Measurements from ENCODE around the gene CEP112. TPM values are rescaled to one million over a fixed set of nuclear protein-coding genes. Genes with fewer than 3 reads are reported as not detected.

Gene CEP112
- total and polyA plus RNA-seq, 9 of the 15 experiments (the other 6 are each of a cell fraction or from before 2014, with no cell fraction given), result 0.84 TPM; not detected in 8

DNA sequence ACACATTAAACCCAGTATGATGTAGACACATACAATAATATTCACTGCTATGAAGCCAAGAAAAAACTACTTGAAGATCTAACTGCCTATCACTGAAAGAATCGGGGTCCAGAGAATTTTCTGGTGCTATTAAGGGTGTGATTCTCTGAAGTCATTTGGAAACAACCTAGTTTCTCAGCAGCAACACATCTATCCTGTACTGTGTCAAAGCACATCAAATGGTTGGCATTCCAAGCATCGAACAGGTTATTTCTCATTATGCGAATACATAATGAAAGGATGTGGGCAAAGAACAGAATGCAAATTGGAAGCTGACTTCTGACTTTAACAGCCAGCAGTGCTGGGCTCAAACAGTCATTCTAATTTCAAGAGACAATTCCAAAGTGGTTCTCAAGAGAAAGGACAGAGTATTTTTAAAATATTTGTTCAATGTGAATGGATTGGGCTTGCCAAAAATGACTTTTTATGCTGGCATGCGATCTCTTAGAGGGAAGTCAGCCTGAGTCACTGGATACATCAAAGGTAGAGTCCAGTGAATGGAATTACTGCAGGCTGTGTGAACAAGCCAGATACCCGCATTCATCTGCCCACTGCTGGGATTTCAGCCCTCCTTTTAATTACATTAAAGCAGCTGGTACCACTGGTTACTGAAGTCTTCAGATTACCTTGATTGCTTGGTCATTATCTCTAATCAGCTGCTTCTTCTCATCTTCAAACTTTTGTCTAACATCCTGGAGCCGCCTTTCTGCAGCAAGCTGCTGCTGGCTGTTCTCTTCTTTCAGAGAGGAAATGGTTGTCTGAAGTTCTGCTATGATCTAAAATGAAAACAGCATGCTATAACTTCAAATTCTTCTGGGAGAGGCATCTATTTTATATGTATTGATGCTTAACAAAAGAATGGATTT is 449.3 kb downstream of the CEP112 start:
- ATAC-seq (no peak), DNase-seq (ENCODE audit: extremely low read depth in 1 of 4, low spot score in 3 of 4) (no peak), FAIRE-seq (no peak)
- no TSS peak for BruUV-seq (replicated peaks)
- Histone ChIP-seq H3K36me3 (ENCODE audit: control insufficient read depth, insufficient read depth, low read length) (no peaks in the 10 kb centered on the region), H3K9me1 (ENCODE audit: control insufficient read depth, insufficient read depth, low read length) (no peaks in the 10 kb centered on the region), H3K4me2 (ENCODE audit: insufficient read depth, low read length) (no peak overlapping the region), H4K20me1 (replicated peaks; ENCODE audit: control insufficient read depth, insufficient read depth, low read length) (no peaks in the 10 kb centered on the region), H2AFZ (ENCODE audit: low read depth, low read length) (no peak overlapping the region), H3K4me1 (replicated peaks in 1 of 2; ENCODE audit: control insufficient read depth in 2 of 2, insufficient read depth in 2 of 2, low read length in 2 of 2) (no peaks in the 10 kb centered on the region), H3K79me2 (ENCODE audit: control insufficient read depth, insufficient read depth, low read length) (no peaks in the 10 kb centered on the region), H3K27ac (ENCODE audit: extremely low read depth, low read depth, low read length) (no peak overlapping the region), H3K4me3 (no peak overlapping the region), H3K9ac (ENCODE audit: insufficient read depth in 1 of 2, low read depth in 2 of 2, low read length in 2 of 2) (no peak overlapping the region), H3K9me3 (replicated peaks; ENCODE audit: control insufficient read depth, insufficient read depth, low read depth, low read length) (no peaks in the 10 kb centered on the region), H3K27me3 (ENCODE audit: control insufficient read depth in 2 of 2, insufficient read depth in 2 of 2, low read length in 2 of 2) (no peaks in the 10 kb centered on the region; a peak in 1 of 5 replicates)
- intact Hi-C loops (cut with micrococcal nuclease), result no loop called here
- WGBS (ENCODE audit: insufficient coverage, low coverage, missing lambda C conversion rate), result 0% methylated on average over 6 of the region's 6 CpGs
- CTCF ChIA-PET (ENCODE audit: low intra/inter-chr PET ratio), result no interaction called here
- POLR2A ChIA-PET, result no interaction called here
- in situ Hi-C loops (cut with MboI), result no loop called here
- TF ChIP-seq NRF1 (conservative IDR thresholded peaks at IDR 0.05 in 1 of 2, IDR thresholded peaks at IDR 0.05 in 1 of 2) (no peak), ZNF589 (CRISPR knock-in tag; IDR thresholded peaks at IDR 0.05; ENCODE audit: low read depth) (no peak), PHB2 (IDR thresholded peaks at IDR 0.05; ENCODE audit: low read depth) (no peak), CTBP1 (IDR thresholded peaks at IDR 0.05; ENCODE audit: borderline replicate concordance) (no peak), PHF21A (IDR thresholded peaks at IDR 0.05; ENCODE audit: borderline replicate concordance, low read depth) (no peak), HIVEP1 (CRISPR knock-in tag; IDR thresholded peaks at IDR 0.05) (no peak), ZNF384 (IDR thresholded peaks at IDR 0.05; ENCODE audit: low read depth, low read length) (no peak), ZNF764 (CRISPR knock-in tag; IDR thresholded peaks at IDR 0.05; ENCODE audit: low read depth) (no peak), ZNF3 (CRISPR knock-in tag; IDR thresholded peaks at IDR 0.05) (no peak), CREB1 (IDR thresholded peaks at IDR 0.05) (no peak), CREB1 (CRISPR knock-in tag; IDR thresholded peaks at IDR 0.05) (no peak), THRAP3 (IDR thresholded peaks at IDR 0.05; ENCODE audit: borderline replicate concordance) (no peak), CXXC5 (CRISPR knock-in tag; IDR thresholded peaks at IDR 0.05) (no peak), SREBF2 (CRISPR knock-in tag; IDR thresholded peaks at IDR 0.05) (no peak)
- TF ChIP-seq, protein P1, sequence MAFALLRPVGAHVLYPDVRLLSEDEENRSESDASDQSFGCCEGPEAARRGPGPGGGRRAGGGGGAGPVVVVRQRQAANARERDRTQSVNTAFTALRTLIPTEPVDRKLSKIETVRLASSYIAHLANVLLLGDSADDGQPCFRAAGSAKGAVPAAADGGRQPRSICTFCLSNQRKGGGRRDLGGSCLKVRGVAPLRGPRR (CRISPR knock-in tag; IDR thresholded peaks at IDR 0.05), result no peak
- TF ChIP-seq, protein P2, sequence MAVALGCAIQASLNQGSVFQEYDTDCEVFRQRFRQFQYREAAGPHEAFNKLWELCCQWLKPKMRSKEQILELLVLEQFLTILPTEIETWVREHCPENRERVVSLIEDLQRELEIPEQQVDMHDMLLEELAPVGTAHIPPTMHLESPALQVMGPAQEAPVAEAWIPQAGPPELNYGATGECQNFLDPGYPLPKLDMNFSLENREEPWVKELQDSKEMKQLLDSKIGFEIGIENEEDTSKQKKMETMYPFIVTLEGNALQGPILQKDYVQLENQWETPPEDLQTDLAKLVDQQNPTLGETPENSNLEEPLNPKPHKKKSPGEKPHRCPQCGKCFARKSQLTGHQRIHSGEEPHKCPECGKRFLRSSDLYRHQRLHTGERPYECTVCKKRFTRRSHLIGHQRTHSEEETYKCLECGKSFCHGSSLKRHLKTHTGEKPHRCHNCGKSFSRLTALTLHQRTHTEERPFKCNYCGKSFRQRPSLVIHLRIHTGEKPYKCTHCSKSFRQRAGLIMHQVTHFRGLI (CRISPR knock-in tag; IDR thresholded peaks at IDR 0.05), result no peak
